Measurements from ENCODE around the gene KCNK4.

DNA sequence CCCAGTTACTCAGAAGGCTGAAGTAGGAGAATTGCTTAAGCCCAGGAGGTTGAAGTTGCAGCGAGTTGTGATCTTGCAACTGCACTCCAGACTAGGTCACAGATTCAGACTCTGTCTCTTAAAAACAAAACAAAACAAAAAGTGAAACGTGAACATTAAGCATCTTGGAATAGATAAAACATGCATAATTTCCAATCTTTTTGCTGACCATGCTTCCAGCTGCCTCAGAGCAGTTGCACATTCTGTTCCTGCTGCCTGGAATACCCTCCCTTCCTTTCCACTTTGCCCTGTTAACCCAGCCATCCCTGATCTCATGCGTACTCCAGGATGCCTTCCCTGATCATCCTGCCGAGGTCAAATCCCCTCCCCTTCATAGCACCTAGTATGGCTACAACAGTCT, 48.2 kb downstream of the KCNK4 start:
- TF ChIP-seq, protein P1, sequence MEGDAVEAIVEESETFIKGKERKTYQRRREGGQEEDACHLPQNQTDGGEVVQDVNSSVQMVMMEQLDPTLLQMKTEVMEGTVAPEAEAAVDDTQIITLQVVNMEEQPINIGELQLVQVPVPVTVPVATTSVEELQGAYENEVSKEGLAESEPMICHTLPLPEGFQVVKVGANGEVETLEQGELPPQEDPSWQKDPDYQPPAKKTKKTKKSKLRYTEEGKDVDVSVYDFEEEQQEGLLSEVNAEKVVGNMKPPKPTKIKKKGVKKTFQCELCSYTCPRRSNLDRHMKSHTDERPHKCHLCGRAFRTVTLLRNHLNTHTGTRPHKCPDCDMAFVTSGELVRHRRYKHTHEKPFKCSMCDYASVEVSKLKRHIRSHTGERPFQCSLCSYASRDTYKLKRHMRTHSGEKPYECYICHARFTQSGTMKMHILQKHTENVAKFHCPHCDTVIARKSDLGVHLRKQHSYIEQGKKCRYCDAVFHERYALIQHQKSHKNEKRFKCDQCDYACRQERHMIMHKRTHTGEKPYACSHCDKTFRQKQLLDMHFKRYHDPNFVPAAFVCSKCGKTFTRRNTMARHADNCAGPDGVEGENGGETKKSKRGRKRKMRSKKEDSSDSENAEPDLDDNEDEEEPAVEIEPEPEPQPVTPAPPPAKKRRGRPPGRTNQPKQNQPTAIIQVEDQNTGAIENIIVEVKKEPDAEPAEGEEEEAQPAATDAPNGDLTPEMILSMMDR (IDR thresholded peaks at IDR 0.05; ENCODE audit: low read depth, low read length, missing input control) = no peak
- no peak for TF ChIP-seq NR2F2 (IDR thresholded peaks at IDR 0.05)
- no peak for TF ChIP-seq HNF4A (conservative IDR thresholded peaks at IDR 0.05)

Data from liver (tissue), 3 donors.